GM06990 (cell line): Measurements from ENCODE around the gene RCBTB2.

Experiments used
- DNase-seq: peaks from one replicate; pipeline ENCODE4 v3.0.0-alpha.2; 2011; ENCODE audit not compliant: insufficient read length; ENCODE audit errors: extremely low read depth
- H3K27me3 ChIP-seq: replicated peaks from 2 replicates; pipeline ENCODE4 v1.6.0; 2011; ENCODE audit warnings: low read length; ENCODE audit not compliant: control insufficient read depth, insufficient read depth
- H3K36me3 ChIP-seq: 2 replicates; pipeline ENCODE4 v1.5.1; 2011; ENCODE audit warnings: low read length; ENCODE audit not compliant: control insufficient read depth, insufficient read depth
- H3K4me3 ChIP-seq: replicated peaks from 2 replicates; pipeline ENCODE4 v1.5.1; 2011; ENCODE audit warnings: low read depth, mild to moderate bottlenecking, control low read depth, low read length
- TF ChIP-seq, protein P1 (sequence below): IDR thresholded peaks from 2 replicates; pipeline ENCODE4 v1.5.1; 2011; ENCODE audit warnings: low read length, control low read depth, mild to moderate bottlenecking, inconsistent platforms; ENCODE audit not compliant: insufficient read depth, poor library complexity, severe bottlenecking

RCBTB2 gene

GRCh38 chr13:48491423-48492095 is 41.3 kb downstream of the RCBTB2 start:
- no peak for DNase-seq
- H3K36me3 ChIP-seq, result no peaks in the 10 kb centered on the region; the same call in none of the 2 replicates
- TF ChIP-seq, protein P1, sequence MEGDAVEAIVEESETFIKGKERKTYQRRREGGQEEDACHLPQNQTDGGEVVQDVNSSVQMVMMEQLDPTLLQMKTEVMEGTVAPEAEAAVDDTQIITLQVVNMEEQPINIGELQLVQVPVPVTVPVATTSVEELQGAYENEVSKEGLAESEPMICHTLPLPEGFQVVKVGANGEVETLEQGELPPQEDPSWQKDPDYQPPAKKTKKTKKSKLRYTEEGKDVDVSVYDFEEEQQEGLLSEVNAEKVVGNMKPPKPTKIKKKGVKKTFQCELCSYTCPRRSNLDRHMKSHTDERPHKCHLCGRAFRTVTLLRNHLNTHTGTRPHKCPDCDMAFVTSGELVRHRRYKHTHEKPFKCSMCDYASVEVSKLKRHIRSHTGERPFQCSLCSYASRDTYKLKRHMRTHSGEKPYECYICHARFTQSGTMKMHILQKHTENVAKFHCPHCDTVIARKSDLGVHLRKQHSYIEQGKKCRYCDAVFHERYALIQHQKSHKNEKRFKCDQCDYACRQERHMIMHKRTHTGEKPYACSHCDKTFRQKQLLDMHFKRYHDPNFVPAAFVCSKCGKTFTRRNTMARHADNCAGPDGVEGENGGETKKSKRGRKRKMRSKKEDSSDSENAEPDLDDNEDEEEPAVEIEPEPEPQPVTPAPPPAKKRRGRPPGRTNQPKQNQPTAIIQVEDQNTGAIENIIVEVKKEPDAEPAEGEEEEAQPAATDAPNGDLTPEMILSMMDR, result no peak
- H3K27me3 ChIP-seq, result no peaks in the 10 kb centered on the region
- H3K4me3 ChIP-seq, result peak overlapping the region; percentile 57

DNA sequence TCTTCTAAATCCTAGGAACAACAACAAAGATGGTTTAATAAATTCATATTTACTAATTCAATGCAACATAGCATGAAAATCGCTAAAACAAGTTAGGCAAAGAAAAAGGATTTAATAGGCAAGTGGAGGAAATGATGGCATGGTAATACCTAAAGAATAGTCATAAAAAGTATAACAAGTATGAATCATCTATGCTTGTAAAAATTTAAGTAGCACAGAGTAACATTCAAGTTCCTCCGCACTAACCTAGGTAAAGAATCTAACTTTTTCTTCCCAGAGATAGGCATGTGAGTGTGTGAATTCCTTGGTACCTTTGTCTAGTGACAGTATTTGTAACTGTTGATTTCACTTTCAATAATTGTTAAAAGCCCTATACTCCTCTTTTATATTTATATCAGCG is 42.6 kb downstream of the RCBTB2 start:
- H3K4me3 ChIP-seq, result peak overlapping the region; percentile 57
- TF ChIP-seq, protein P1, result no peak
- no peak for DNase-seq
- no peaks in the 10 kb centered on the region for H3K27me3 ChIP-seq
- no peaks in the 10 kb centered on the region; the same call in none of the 2 replicates for H3K36me3 ChIP-seq

GRCh38 chr13:48489666-48490065 is 43.2 kb downstream of the RCBTB2 start:
- H3K4me3 ChIP-seq, result peak overlapping the region; percentile 26; the same call in 1 of the 2 replicates
- H3K27me3 ChIP-seq, result no peaks in the 10 kb centered on the region
- DNase-seq, result no peak
- H3K36me3 ChIP-seq, result no peaks in the 10 kb centered on the region; the same call in none of the 2 replicates
- TF ChIP-seq, protein P1, result no peak

GRCh38 chr13:48488995-48489394 is 43.9 kb downstream of the RCBTB2 start:
- H3K27me3 ChIP-seq, result no peaks in the 10 kb centered on the region
- H3K4me3 ChIP-seq, result no peak overlapping the region; the same call in 1 of the 2 replicates
- no peaks in the 10 kb centered on the region; the same call in none of the 2 replicates for H3K36me3 ChIP-seq
- no peak for DNase-seq
- TF ChIP-seq, protein P1, result no peak

DNA sequence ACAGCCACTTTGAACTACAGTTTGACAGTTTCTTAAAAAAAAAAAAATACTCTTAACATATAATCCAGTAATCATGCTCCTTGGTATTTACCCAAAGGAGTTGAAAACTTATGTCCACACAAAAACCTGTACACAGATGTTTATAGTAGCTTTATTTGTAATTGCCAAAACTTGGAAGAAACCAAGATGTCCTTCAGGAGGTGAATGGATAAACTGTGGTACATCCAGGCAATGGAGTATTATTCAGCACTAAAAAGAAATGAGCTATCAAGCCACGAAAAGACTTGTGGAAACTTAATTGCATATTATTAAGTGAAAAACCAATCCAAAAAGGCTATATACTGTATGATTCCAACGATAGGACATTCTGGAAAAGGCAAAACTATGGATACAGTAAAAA is 44.9 kb downstream of the RCBTB2 start:
- no peak overlapping the region for H3K4me3 ChIP-seq
- no peaks in the 10 kb centered on the region; the same call in none of the 2 replicates for H3K36me3 ChIP-seq
- TF ChIP-seq, protein P1, result no peak
- no peaks in the 10 kb centered on the region for H3K27me3 ChIP-seq
- no peak for DNase-seq
